Tongue (tissue), 2 donors: ENCODE data around the gene SLC25A10. TPM values are rescaled to one million over a fixed set of nuclear protein-coding genes. Genes with fewer than 3 reads are reported as not detected.

ENCODE experiments used
- small RNA-seq: library from RNA; depleted of rRNA; stranded (forward); fragments of <200 nt; gene quantifications from one replicate; pipeline ENCODE3, GENCODE V24; 2014; ENCODE audit warnings: low replicate concordance
- total RNA-seq: library from RNA; depleted of rRNA; stranded (reverse); fragments of >200 nt; gene quantifications from one replicate; pipeline ENCODE4 v1.2.3, GENCODE V29; 2014

The SLC25A10 gene
- total RNA-seq, 1 donor from 2014 or later, result 10.6 TPM

Small RNA genes lying within 50 kb of the gene (small RNA-seq; reads per million reads assigned to genes)
- not detected for gene MIR6786

Other genes with a start within 250 kb of the SLC25A10 start
- gene ACTG1, start 199.5 kb upstream of the SLC25A10 start, total RNA-seq, result 1,628 TPM
- gene FSCN2, start 183.9 kb upstream of the SLC25A10 start, total RNA-seq, result 1.7 TPM
- 17.8 TPM for gene FAAP100, start 159.9 kb upstream of the SLC25A10 start, total RNA-seq
- 50.7 TPM for gene NPLOC4, start 75.2 kb upstream of the SLC25A10 start, total RNA-seq
- 1.0 TPM for gene TSPAN10, start 75.1 kb upstream of the SLC25A10 start, total RNA-seq
- gene PDE6G, start 55.7 kb upstream of the SLC25A10 start, total RNA-seq, result not detected
- 6.3 TPM for gene OXLD1, start 45.7 kb upstream of the SLC25A10 start, total RNA-seq
- 5.6 TPM for gene CCDC137, start 45.5 kb upstream of the SLC25A10 start, total RNA-seq
- gene ARL16, start 28.5 kb upstream of the SLC25A10 start, total RNA-seq, result 32.1 TPM
- 31.7 TPM for gene HGS, start 28.3 kb upstream of the SLC25A10 start, total RNA-seq
- gene MRPL12, start 8.9 kb upstream of the SLC25A10 start, total RNA-seq, result 12.2 TPM
- gene GCGR, start 91.9 kb downstream of the SLC25A10 start, total RNA-seq, result not detected
- gene MCRIP1, start 121.0 kb downstream of the SLC25A10 start, total RNA-seq, result 111 TPM
- gene PPP1R27, start 122.8 kb downstream of the SLC25A10 start, total RNA-seq, result 11.9 TPM
- gene P4HB, start 148.3 kb downstream of the SLC25A10 start, total RNA-seq, result 389 TPM
- 78.2 TPM for gene ARHGDIA, start 159.1 kb downstream of the SLC25A10 start, total RNA-seq
- 80.6 TPM for gene ALYREF, start 179.3 kb downstream of the SLC25A10 start, total RNA-seq
- 144 TPM for gene ANAPC11, start 179.4 kb downstream of the SLC25A10 start, total RNA-seq
- 1.0 TPM for gene NPB, start 190.0 kb downstream of the SLC25A10 start, total RNA-seq
- 10.5 TPM for gene PCYT2, start 199.1 kb downstream of the SLC25A10 start, total RNA-seq
- 9.1 TPM for gene SIRT7, start 205.9 kb downstream of the SLC25A10 start, total RNA-seq
- 15.3 TPM for gene MAFG, start 215.5 kb downstream of the SLC25A10 start, total RNA-seq
- gene PYCR1, start 225.0 kb downstream of the SLC25A10 start, total RNA-seq, result 60.1 TPM
- 51.9 TPM for gene MYADML2, start 234.9 kb downstream of the SLC25A10 start, total RNA-seq
- gene NOTUM, start 248.9 kb downstream of the SLC25A10 start, total RNA-seq, result 1.9 TPM